Caco-2 (cell line): ENCODE measurements around the gene KLHDC8A. TPM values are rescaled to one million over a fixed set of nuclear protein-coding genes. Genes with fewer than 3 reads are reported as not detected.

Source experiments
- BruUV-seq: library from RNA; stranded (reverse); fragments of 400-500 nt; replicated peaks from 2 replicates; lab custom pipeline; 2021; lab: Mats Ljungman, UMichigan
- CTCF ChIA-PET: fragments of 300-600 bp; sonication (Branson Sonifier 250); formaldehyde crosslinking; loops from one replicate; lab custom pipeline; 2022; ENCODE audit warnings: antibody characterized with exemption; lab: Charles Lee
- POLR2A ChIA-PET: fragments of 300-600 bp; sonication (Branson Sonifier 250); formaldehyde crosslinking; loops from one replicate; lab custom pipeline; 2022; ENCODE audit warnings: antibody characterized with exemption; lab: Charles Lee
- DNase-seq, 2 experiments: peaks; one replicate each; pipeline versions ENCODE4 v3.0.0 to v3.0.0-alpha.2; 2020 to 2022
- H3K27me3 ChIP-seq: replicated peaks from 2 replicates; pipeline ENCODE4 v1.6.0; 2011; ENCODE audit warnings: low read length; ENCODE audit not compliant: control insufficient read depth, insufficient read depth
- H3K36me3 ChIP-seq: 2 replicates; pipeline ENCODE4 v1.5.1; 2011; ENCODE audit warnings: low read length; ENCODE audit not compliant: control insufficient read depth, insufficient read depth
- H3K4me1 ChIP-seq: fragments of 250-450 bp; sonication (Bioruptor Pico); 2 replicates; pipeline ENCODE4 v1.5.1; 2020; ENCODE audit warnings: mild to moderate bottlenecking
- H3K4me3 ChIP-seq: 2 replicates; pipeline ENCODE4 v1.5.1; 2011; ENCODE audit warnings: low read depth, mild to moderate bottlenecking, control low read depth, low read length
- H3K9me3 ChIP-seq: fragments of 250-450 bp; sonication (Bioruptor Pico); 2 replicates; pipeline ENCODE4 v1.5.1; 2020; ENCODE audit warnings: mild to moderate bottlenecking, moderate library complexity
- H3K27ac Mint-ChIP-seq: one replicate; pipeline ENCODE4 v1.8.0; 2022; ENCODE audit warnings: mixed read lengths; ENCODE audit not compliant: unreplicated experiment
- H3K27me3 Mint-ChIP-seq: one replicate; pipeline ENCODE4 v1.8.0; 2022; ENCODE audit warnings: mixed read lengths; ENCODE audit not compliant: insufficient read depth, unreplicated experiment
- H3K36me3 Mint-ChIP-seq: one replicate; pipeline ENCODE4 v1.8.0; 2022; ENCODE audit warnings: mild to moderate bottlenecking, mixed read lengths; ENCODE audit not compliant: insufficient read depth, unreplicated experiment
- H3K4me1 Mint-ChIP-seq: one replicate; pipeline ENCODE4 v1.8.0; 2022; ENCODE audit warnings: low read depth, mixed read lengths; ENCODE audit not compliant: unreplicated experiment
- H3K4me3 Mint-ChIP-seq: one replicate; pipeline ENCODE4 v1.8.0; 2022; ENCODE audit warnings: mild to moderate bottlenecking, moderate library complexity, mixed read lengths; ENCODE audit not compliant: unreplicated experiment
- H3K9me3 Mint-ChIP-seq: one replicate; pipeline ENCODE4 v1.8.0; 2022; ENCODE audit warnings: mixed read lengths; ENCODE audit not compliant: unreplicated experiment
- intact Hi-C: fragments of 100-400 bp; cut with micrococcal nuclease; formaldehyde crosslinking; loops from one replicate; pipeline ENCODE4 v1.10.0; 2022; ENCODE audit not compliant: unreplicated experiment
- total RNA-seq: library from RNA; stranded (reverse); gene quantifications from 2 replicates; pipeline ENCODE4 v1.2.3, GENCODE V29; 2022
- TF ChIP-seq, protein P1 (sequence below), 2 experiments: fragments of 200-600 bp in 1 of 2; IDR thresholded peaks; 1 replicate in 1 of 2; 2 replicates in 1 of 2; pipeline versions ENCODE4 v1.5.1 to v1.8.0; 2011 to 2022; ENCODE audit warnings: antibody characterized with exemption in 1 of 2, control low read depth in 1 of 2, inconsistent platforms in 1 of 2, low read depth in 1 of 2, low read length in 1 of 2, mild to moderate bottlenecking in 1 of 2, moderate library complexity in 1 of 2; ENCODE audit not compliant: insufficient read depth in 1 of 2, severe bottlenecking in 1 of 2, unreplicated experiment in 1 of 2

KLHDC8A gene
- total RNA-seq, 1 experiment from 2014 or later = not detected

DNA sequence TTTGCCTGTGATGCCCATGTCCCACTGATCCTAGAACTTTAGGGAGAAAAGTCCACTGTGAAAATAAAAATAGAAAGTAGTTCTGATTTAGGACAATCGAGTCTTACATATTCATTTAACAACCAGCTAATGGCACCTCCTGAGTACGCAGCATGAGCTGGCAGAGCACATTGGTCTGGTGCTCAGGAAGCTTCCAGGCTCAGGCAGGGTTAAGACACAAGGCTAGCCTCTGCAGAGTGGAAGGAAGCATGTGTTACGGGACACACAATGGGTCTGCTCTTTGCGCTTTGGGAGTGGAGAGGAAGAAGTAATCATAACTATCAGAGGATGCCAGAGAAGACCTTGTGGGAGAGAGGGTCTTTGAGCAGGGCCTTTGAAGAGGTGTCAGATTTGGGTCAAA is 4.2 kb upstream of the KLHDC8A start:
- Histone ChIP-seq H3K9me3 (no peaks in the 10 kb centered on the region), H3K36me3 (no peaks in the 10 kb centered on the region), H3K4me3 (no peak overlapping the region), H3K27me3 (no peaks in the 10 kb centered on the region), H3K4me1 (no peaks in the 10 kb centered on the region)
- CTCF ChIA-PET = no interaction called here
- H3K9me3 Mint-ChIP-seq = no peaks in the 10 kb centered on the region
- no peaks in the 10 kb centered on the region for H3K4me1 Mint-ChIP-seq
- peaks cover 27% of the 10 kb centered on the region for H3K27me3 Mint-ChIP-seq
- H3K36me3 Mint-ChIP-seq = no peaks in the 10 kb centered on the region
- no TSS peak for BruUV-seq
- no peak for DNase-seq
- H3K27ac Mint-ChIP-seq = no peak overlapping the region
- TF ChIP-seq, protein P1, sequence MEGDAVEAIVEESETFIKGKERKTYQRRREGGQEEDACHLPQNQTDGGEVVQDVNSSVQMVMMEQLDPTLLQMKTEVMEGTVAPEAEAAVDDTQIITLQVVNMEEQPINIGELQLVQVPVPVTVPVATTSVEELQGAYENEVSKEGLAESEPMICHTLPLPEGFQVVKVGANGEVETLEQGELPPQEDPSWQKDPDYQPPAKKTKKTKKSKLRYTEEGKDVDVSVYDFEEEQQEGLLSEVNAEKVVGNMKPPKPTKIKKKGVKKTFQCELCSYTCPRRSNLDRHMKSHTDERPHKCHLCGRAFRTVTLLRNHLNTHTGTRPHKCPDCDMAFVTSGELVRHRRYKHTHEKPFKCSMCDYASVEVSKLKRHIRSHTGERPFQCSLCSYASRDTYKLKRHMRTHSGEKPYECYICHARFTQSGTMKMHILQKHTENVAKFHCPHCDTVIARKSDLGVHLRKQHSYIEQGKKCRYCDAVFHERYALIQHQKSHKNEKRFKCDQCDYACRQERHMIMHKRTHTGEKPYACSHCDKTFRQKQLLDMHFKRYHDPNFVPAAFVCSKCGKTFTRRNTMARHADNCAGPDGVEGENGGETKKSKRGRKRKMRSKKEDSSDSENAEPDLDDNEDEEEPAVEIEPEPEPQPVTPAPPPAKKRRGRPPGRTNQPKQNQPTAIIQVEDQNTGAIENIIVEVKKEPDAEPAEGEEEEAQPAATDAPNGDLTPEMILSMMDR (IDR thresholded peaks at IDR 0.05; ENCODE audit: insufficient read depth in 1 of 2, low read depth in 1 of 2, low read length in 1 of 2, severe bottlenecking in 1 of 2, unreplicated experiment in 1 of 2) = no peak
- POLR2A ChIA-PET = no interaction called here
- no peak overlapping the region for H3K4me3 Mint-ChIP-seq
- intact Hi-C loops = no loop called here

DNA sequence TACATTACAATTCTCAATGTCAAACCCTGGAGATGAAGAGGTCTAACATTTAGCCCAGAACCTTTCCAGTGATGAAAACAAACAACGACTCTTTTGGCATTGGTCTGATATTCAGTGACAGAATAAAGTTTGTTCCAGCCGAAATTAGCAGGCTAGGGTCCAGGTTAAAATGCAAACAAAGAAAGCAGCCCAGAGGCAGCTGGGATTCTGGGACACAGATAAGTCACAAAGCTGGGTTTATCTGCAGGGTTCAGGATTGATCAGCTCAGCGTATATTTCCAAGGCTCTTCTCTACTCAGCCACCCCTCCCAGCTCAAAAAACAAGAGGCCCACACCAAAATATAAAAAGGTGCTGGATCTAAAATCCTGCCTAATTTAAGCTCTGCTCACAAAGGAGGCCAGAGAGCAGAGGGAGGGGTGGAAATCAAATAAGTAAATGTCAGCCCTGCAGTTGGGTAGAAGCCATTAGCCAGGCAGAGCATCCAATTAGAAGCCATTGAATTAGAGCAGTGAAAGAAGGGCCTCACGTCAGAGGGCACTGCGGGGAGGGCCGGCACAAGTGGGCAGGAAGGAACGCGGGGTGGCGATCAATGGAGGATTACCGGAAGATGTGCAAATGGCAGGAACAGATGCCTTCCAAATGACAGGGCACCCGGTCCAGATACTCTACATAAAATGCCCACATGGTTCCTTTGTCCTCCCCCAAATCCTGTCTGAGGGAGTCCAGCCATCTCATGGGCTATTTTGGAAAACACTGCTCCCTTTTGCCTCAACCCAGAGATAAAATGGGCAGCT is 3.2 kb upstream of the KLHDC8A start:
- peaks cover 27% of the 10 kb centered on the region for H3K27me3 Mint-ChIP-seq
- Histone ChIP-seq H3K9me3 (no peaks in the 10 kb centered on the region), H3K4me1 (no peaks in the 10 kb centered on the region), H3K27me3 (no peaks in the 10 kb centered on the region), H3K4me3 (no peak overlapping the region), H3K36me3 (no peaks in the 10 kb centered on the region)
- H3K9me3 Mint-ChIP-seq = no peaks in the 10 kb centered on the region
- POLR2A ChIA-PET = no interaction called here
- H3K4me1 Mint-ChIP-seq = peaks cover 5% of the 10 kb centered on the region
- H3K36me3 Mint-ChIP-seq = no peaks in the 10 kb centered on the region
- TF ChIP-seq, protein P1 (IDR thresholded peaks at IDR 0.05; ENCODE audit: insufficient read depth in 1 of 2, low read depth in 1 of 2, low read length in 1 of 2, severe bottlenecking in 1 of 2, unreplicated experiment in 1 of 2) = no peak
- no peak overlapping the region for H3K4me3 Mint-ChIP-seq
- no peak for DNase-seq
- intact Hi-C loops = no loop called here
- BruUV-seq = no TSS peak
- CTCF ChIA-PET = no interaction called here
- H3K27ac Mint-ChIP-seq = no peak overlapping the region

DNA sequence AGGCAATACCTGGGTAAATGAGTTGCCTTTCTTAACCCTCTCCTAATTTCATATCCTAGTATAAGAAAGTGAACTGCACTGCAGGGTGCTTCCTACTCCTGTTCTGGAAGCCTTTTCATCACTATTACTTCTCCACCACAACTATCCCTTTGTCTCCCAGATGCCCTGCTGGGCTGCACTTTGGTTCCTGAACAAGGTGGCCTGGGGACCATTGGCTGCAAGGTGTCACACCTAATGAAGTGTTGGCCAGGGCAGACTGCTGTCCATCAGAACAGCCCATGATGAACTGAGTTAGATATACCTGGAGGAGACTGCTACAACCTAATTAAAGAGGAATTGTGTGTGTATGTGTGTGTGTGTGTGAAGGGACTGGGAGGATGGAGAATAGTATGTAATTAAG is 1.9 kb upstream of the KLHDC8A start:
- BruUV-seq = no TSS peak
- no peaks in the 10 kb centered on the region for H3K27me3 ChIP-seq
- Mint-ChIP-seq H3K27me3 (peaks cover 27% of the 10 kb centered on the region), H3K4me1 (peaks cover 6% of the 10 kb centered on the region), H3K27ac (no peak overlapping the region), H3K36me3 (no peaks in the 10 kb centered on the region), H3K4me3 (no peak overlapping the region), H3K9me3 (no peaks in the 10 kb centered on the region)
- no peaks in the 10 kb centered on the region for H3K36me3 ChIP-seq
- TF ChIP-seq, protein P1 (IDR thresholded peaks at IDR 0.05; ENCODE audit: insufficient read depth in 1 of 2, low read depth in 1 of 2, low read length in 1 of 2, severe bottlenecking in 1 of 2, unreplicated experiment in 1 of 2) = no peak
- no peak overlapping the region for H3K4me3 ChIP-seq
- H3K4me1 ChIP-seq = peaks cover 4% of the 10 kb centered on the region; the same call in 1 of the 2 replicates
- H3K9me3 ChIP-seq = no peaks in the 10 kb centered on the region
- DNase-seq = no peak
- intact Hi-C loops = no loop called here
- POLR2A ChIA-PET = no interaction called here
- CTCF ChIA-PET = interaction anchor here (0.7 kb wide), 1 partner anchor 85 kb away, joined by 7 read pairs; no protein-coding TSS in a partner anchor
